HG02759 (cell line): Measurements from ENCODE around the gene BEAN1.

Source experiments
- ATAC-seq: cut with Tn5 transposase; IDR thresholded peaks from one replicate; pipeline ENCODE4 v1.9.1; 2021; ENCODE audit warnings: mild to moderate bottlenecking, moderate library complexity; ENCODE audit not compliant: unreplicated experiment

BEAN1 gene

DNA sequence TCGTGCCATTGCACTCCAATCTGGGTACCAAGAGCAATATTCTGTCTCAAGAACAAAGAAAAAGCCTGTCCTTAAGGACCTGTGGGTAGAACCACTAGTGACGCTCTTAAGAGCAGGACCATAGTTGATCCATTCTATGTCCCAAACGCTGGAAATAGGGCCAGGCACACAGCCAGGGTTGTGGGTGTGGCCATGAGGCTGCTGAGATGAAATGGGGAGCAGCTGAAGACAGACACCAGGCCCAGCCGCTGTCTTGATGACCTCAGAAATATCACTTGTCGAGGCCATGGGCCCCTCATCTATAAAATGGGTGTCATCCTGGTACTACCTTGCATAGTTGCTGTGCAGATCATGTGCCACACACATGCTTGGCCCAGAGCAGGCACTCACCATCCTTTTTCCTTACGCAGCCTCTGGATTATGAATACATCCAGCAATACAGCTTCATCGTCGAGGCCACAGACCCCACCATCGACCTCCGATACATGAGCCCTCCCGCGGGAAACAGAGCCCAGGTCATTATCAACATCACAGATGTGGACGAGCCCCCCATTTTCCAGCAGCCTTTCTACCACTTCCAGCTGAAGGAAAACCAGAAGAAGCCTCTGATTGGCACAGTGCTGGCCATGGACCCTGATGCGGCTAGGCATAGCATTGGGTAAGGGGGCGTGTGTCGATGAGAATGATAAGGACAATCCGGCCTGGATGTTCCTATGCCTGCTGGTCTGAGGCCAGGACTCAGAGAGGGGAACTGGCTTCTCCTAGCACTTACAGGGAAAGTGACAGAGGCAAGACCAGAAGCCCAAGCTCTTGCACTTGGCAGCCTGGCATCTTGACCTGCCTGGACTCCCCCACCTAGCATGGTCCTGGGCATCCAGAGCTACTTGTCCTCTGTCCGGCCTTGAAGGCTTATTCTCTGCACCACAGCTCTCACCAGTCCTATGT lies 35.1 kb upstream of the BEAN1 start:
- no peak for ATAC-seq

- no peak for ATAC-seq
Observed at GRCh38 chr16:66395806-66396555, 31.1 kb upstream of the BEAN1 start.

GRCh38 chr16:66397736-66398433 lies 29.2 kb upstream of the BEAN1 start:
- ATAC-seq: no peak

GRCh38 chr16:66399031-66399430 lies 28.1 kb upstream of the BEAN1 start:
- ATAC-seq: no peak

DNA sequence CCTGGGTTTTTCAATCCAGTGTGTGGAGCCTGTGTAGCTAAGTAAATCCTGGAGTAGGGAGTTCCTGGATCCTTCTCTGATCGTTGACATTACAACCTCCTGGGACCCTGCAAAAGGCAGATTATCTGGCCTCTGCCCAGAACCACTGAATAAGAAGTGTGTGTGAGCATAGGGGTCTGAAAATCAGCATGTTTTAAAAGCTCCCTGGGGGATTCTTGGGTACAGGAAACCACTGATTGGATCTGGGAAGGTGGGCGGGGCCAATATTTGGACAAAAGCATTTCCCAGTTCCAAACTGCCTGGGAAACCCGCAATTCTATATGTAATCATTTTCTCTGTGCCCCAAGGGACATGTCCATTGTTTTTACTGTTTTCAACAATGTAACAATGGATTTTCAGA lies 27.2 kb upstream of the BEAN1 start:
- ATAC-seq: no peak

DNA sequence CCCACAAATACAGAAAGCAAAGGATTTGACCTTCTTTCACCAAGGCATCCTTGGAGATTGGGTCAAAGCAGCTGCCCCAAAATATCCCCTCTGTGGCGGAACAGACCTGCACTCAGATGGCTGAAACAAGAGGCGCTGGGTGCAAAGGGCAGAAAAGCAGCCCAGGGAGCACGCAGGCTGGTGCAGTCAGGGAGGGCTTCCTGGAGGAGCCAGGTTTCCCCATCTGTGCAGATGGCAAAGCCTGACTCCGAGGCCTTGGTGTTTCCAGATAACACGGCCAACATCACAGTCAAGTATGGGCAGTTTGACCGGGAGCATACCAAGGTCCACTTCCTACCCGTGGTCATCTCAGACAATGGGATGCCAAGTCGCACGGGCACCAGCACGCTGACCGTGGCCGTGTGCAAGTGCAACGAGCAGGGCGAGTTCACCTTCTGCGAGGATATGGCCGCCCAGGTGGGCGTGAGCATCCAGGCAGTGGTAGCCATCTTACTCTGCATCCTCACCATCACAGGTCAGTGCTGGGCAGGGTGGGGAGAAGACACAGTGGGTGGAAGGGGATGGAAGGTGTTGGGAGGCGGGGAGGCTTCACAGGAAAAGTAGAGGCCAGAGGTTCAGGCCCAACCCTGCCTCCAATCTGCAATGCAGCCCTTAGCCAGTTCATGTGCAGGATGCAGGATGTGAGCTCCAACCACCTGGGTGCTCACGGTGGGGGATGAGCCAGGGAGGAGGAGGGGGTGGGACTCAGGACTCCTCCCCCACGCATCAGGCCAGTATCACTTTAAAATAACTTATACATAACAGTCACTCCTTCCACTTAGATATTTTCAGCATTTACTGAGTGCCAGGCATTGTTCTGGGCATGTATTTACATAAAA lies 26.4 kb upstream of the BEAN1 start:
- no peak for ATAC-seq

DNA sequence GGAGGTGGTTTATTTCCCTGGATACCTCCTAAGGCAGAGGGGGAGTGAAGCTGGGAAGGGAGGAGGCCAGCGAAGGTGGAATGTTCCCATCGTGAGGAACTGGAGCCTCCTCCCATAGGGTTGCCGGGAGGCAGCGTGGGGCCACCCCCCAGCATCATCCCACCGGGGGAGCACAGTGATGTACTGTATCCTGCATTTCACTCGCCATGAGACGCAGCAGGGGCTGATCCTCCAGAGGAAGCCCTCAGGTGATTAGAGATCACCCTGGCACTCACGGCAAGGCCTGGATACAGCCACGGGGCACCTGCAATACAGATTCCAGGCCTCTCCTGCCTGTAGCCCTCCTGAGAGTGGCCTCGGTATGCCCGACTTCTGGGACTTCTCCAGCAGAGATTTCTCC lies 25.5 kb upstream of the BEAN1 start:
- no peak for ATAC-seq

- ATAC-seq: no peak
Observed at GRCh38 chr16:66402166-66402565, 24.9 kb upstream of the BEAN1 start.

- ATAC-seq: no peak
Observed at GRCh38 chr16:66402591-66403230, 24.4 kb upstream of the BEAN1 start.

- no peak for ATAC-seq
Observed at GRCh38 chr16:66403531-66404145, 23.5 kb upstream of the BEAN1 start.

DNA sequence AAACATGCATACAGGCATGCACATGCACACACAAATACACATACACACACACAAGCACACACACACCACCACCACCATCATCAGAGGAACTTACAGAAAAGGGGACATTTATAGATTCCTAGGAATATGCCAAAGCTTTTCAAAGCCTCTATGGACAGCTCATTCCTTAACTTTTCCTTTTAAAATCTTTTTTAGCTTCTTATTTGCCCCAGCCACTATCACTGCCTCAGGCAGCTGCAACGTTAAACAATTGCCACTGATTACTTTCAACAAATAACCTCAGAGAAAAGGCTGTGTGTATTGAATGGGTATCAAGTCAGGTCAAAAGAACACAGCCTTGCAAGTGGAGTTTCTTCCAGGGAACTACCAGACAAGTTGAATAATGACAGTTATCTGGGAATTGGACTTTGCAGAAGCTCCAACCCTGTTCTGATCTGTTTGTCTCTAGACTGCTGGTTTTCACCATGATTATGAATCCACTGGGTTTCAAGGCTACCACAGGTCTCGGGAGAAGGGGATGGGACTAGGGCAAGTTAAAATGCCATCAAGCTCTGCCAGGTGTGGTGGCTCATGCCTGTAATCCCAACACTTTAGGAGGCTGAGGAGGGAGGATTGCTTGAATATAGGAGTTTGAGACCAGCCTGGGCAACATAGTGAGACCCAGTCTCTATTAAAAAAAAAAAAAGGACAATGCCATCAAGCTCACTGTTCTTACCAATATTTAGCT lies 21.9 kb upstream of the BEAN1 start:
- ATAC-seq: no peak

DNA sequence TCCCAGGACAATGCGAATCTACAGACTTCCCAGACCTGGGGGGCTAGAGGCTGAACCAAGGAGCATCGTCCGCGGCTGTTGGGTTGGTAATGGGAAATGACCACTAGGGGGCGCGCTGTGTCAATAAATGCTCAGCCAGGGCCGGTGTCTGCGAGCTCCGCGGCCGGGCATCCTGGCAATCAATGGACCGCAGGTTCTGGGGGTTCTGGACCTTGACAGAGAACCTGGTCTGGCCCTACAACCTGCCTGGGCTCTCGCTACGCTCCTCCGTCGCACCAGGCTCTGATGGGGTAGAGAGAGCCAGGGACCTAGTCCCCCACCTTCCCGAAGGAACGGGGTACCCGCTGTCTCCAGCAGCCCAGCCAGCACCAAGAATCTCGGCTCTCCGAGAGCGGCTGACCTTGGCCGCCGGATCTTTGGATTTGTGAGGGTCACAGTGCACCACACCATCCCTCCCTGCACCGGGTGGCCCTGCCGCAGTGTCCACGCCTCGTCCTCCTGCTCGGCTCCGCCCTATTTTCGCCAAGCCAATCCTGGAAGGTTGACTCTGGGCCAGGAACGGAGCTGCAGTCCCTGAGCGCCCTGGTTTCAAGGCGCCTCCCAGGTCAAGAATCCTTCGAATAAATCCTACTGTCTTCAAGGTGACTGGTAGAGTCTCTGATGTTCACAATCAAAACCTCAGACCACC lies 20.4 kb upstream of the BEAN1 start:
- ATAC-seq: peak; percentile 93

DNA sequence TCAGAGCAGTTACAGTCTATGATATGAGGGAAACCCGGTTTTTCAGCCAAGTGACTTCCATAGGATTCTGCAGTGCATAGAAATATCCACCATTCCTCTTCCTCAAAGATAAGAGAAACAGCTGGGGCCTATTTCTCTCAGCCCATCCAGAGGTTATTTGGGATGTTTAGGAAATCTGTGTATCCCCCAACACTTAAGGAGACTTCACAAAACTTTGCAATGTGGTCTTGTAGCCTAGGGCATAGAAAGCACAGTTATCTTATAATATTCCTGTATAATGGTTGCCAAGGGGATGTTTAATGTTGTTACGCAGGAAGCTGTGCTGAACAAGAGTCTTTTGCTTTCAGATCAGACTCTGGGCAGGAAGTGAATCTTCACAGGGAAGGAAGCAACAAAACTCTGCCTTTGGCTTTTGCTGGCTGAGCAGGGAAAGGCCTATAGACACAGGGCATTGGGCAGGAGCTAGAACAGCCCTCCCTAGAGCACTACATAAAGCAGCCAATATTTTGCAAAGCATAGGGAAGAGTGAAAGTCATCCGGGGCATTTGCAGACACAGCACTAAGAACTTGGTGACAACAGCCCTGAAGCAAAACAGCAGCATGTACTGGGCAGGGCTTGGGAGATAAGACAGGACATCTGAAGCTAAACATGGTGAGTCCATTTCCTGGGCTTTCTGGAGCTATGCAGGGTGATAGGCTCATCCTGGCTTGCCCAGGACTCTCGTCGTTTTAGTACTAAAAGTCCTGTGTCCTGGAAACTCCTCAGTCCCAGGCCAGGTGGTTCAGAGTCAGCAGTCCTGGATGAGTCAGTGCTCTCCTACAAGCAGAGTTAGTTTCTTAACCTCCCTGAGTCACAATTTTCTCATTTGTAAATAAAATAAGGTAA lies 18.7 kb upstream of the BEAN1 start:
- ATAC-seq: no peak

DNA sequence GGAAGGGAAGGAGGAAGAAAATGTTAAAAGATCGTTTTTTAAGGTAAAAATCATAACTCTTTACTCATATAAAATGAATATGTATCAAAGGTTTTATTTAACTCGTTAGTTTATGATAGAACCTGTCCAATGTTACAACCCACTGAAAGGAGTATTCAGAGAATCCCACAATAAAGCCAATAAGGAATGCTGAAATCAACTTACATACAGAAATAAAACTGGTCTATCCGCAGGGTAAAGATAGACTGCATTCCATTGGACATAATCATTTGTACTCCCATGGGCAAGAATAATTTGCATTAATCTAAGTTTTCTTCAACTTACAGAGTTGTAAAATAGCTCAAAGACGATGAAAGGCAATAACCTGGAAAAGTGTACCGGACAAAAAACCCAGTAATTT lies 17.9 kb upstream of the BEAN1 start:
- no peak for ATAC-seq

GRCh38 chr16:66412182-66412581 lies 14.9 kb upstream of the BEAN1 start:
- ATAC-seq: no peak

DNA sequence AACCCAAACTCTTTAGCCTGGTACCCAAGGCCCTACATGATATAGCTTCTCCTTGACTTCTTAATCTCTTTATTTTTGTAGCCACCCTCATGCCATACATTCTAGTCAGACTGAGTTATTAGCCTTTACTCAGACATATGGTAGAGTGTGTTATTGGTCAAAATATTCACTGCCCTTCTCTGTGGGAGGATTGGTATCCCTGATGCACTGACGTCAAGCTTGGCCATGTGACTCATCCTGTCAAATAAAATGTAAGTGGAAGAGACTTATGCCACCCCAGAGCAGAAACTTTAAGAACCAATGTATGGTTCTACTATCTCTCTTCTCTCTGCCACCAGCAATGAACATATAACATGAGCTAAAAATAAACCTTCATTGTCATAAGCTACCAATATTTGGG lies 12.2 kb upstream of the BEAN1 start:
- no peak for ATAC-seq

GRCh38 chr16:66416136-66416535 lies 11.0 kb upstream of the BEAN1 start:
- no peak for ATAC-seq
